A673 (cell line): Measurements from ENCODE around the gene TLR9. TPM values are rescaled to one million over a fixed set of nuclear protein-coding genes. Genes with fewer than 3 reads are reported as not detected.

ENCODE experiments used
- BruUV-seq: library from RNA; stranded (reverse); fragments of 400-500 nt; replicated peaks from 2 replicates; lab custom pipeline; 2021; lab: Mats Ljungman, UMichigan
- CTCF ChIA-PET: fragments of 300-600 bp; sonication (Branson Sonifier 250); formaldehyde crosslinking; loops from one replicate; lab custom pipeline; 2022; ENCODE audit warnings: antibody characterized with exemption; lab: Charles Lee
- POLR2A ChIA-PET: fragments of 300-600 bp; sonication (Branson Sonifier 250); formaldehyde crosslinking; loops from one replicate; lab custom pipeline; 2022; ENCODE audit warnings: antibody characterized with exemption; ENCODE audit not compliant: low non-redundant PET; lab: Charles Lee
- DNase-seq: peaks from one replicate; pipeline ENCODE4 v3.0.0-alpha.2; 2015; ENCODE audit warnings: low spot score
- H3K27ac ChIP-seq: fragments of 200-600 bp; sonication (generic); 2 replicates; pipeline ENCODE4 v1.5.1; 2016; ENCODE audit warnings: mixed run types, low read depth, mild to moderate bottlenecking, mixed read lengths, antibody characterized with exemption, low read length; ENCODE audit not compliant: poor library complexity, severe bottlenecking
- H3K27me3 ChIP-seq: fragments of 200-600 bp; sonication (generic); replicated peaks from 2 replicates; pipeline ENCODE4 v1.6.1; 2017; ENCODE audit warnings: mixed run types, low read depth, mild to moderate bottlenecking, mixed read lengths, antibody characterized with exemption, low read length; ENCODE audit not compliant: insufficient read depth, poor library complexity
- H3K36me3 ChIP-seq: fragments of 200-600 bp; sonication (generic); 2 replicates; pipeline ENCODE4 v1.6.1; 2016; ENCODE audit warnings: mixed run types, mild to moderate bottlenecking, mixed read lengths, antibody characterized with exemption, low read length; ENCODE audit not compliant: insufficient read depth, poor library complexity, severe bottlenecking
- H3K4me1 ChIP-seq: fragments of 200-600 bp; sonication (generic); 2 replicates; pipeline ENCODE4 v1.6.1; 2017; ENCODE audit warnings: mixed run types, mild to moderate bottlenecking, mixed read lengths, antibody characterized with exemption, low read length; ENCODE audit not compliant: insufficient read depth, poor library complexity, severe bottlenecking
- H3K4me3 ChIP-seq: fragments of 200-600 bp; sonication (generic); 2 replicates; pipeline ENCODE4 v1.5.1; 2016; ENCODE audit warnings: low read depth, mixed run types, mild to moderate bottlenecking, mixed read lengths, low read length; ENCODE audit not compliant: poor library complexity, severe bottlenecking
- H3K9me3 ChIP-seq: fragments of 200-600 bp; sonication (generic); 2 replicates; pipeline ENCODE4 v1.6.1; 2016; ENCODE audit warnings: mixed run types, low read depth, mild to moderate bottlenecking, mixed read lengths, antibody characterized with exemption, low read length; ENCODE audit not compliant: poor library complexity, severe bottlenecking
- EZH2 ChIP-seq: fragments of 200-600 bp; sonication (generic); IDR thresholded peaks from 2 replicates; pipeline ENCODE4 v1.6.1; 2017; ENCODE audit warnings: borderline replicate concordance, low read depth, mild to moderate bottlenecking, mixed read lengths, antibody characterized with exemption, low read length; ENCODE audit not compliant: poor library complexity, severe bottlenecking
- intact Hi-C: fragments of 100-400 bp; cut with micrococcal nuclease; formaldehyde crosslinking; loops from one replicate; pipeline ENCODE4 v1.10.0; 2022; ENCODE audit not compliant: unreplicated experiment
- total RNA-seq: library from RNA; stranded (reverse); gene quantifications from 2 replicates; pipeline ENCODE4 v1.2.3, GENCODE V29; 2021
- TF ChIP-seq, protein P1 (sequence below): fragments of 300-800, 200-600 bp; sonication (generic); conservative IDR thresholded peaks from 2 replicates; pipeline ENCODE4 v1.5.1; 2017; ENCODE audit warnings: low read depth, mild to moderate bottlenecking, antibody characterized with exemption, low read length, moderate library complexity, mixed read lengths

TLR9 gene
- total RNA-seq, 1 experiment from 2014 or later, result not detected

DNA sequence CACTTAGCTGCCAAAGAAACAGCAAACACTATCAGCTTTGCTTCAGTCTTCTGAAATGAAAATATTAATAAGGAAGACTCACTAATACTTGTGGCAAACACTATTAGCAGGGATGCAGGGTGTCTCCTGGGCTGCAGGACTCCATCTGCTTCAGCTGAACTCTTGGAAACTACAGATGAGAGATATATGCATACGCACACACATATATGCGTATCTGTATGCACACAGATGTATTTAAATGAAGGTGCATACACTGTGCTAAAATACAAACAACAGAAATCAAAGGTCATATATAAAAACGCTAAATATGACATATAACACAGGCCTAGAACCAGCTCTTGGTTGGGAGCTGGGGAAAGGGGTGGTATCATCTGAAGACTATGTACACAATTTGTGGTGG lies 30.7 kb upstream of the TLR9 start:
- intact Hi-C loops, result no loop called here
- BruUV-seq, result no TSS peak
- no peak for TF ChIP-seq EZH2
- TF ChIP-seq, protein P1, sequence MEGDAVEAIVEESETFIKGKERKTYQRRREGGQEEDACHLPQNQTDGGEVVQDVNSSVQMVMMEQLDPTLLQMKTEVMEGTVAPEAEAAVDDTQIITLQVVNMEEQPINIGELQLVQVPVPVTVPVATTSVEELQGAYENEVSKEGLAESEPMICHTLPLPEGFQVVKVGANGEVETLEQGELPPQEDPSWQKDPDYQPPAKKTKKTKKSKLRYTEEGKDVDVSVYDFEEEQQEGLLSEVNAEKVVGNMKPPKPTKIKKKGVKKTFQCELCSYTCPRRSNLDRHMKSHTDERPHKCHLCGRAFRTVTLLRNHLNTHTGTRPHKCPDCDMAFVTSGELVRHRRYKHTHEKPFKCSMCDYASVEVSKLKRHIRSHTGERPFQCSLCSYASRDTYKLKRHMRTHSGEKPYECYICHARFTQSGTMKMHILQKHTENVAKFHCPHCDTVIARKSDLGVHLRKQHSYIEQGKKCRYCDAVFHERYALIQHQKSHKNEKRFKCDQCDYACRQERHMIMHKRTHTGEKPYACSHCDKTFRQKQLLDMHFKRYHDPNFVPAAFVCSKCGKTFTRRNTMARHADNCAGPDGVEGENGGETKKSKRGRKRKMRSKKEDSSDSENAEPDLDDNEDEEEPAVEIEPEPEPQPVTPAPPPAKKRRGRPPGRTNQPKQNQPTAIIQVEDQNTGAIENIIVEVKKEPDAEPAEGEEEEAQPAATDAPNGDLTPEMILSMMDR, result no peak
- H3K27me3 ChIP-seq, result no peaks in the 10 kb centered on the region
- ChIA-PET CTCF (no interaction called here), POLR2A (no interaction called here)
- H3K36me3 ChIP-seq, result peaks cover 48% of the 10 kb centered on the region
- no peak for DNase-seq
- H3K27ac ChIP-seq, result no peak overlapping the region
- no peaks in the 10 kb centered on the region for H3K9me3 ChIP-seq
- H3K4me1 ChIP-seq, result no peaks in the 10 kb centered on the region
- no peak overlapping the region for H3K4me3 ChIP-seq

DNA sequence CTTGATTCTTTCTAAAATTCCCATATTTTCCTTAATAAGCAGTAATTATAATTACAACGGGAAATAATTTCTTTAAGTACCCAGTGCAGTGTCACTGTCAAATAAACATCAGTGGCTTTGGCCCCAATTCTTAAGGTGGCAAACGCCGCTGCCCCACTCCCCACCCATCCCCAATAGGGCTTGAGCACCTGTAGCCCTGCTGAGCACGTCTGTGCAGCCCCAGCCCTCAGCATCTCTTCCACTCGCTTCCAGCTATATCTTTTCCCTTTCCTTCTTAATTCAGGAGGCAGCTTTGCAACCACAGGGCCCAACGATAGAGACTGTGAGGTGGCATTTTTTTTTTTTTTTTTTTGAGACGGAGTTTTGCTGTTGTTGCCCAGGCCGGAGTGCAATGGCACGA lies 29.2 kb upstream of the TLR9 start:
- BruUV-seq, result no TSS peak
- Histone ChIP-seq H3K9me3 (no peaks in the 10 kb centered on the region), H3K27ac (no peak overlapping the region), H3K4me1 (no peaks in the 10 kb centered on the region), H3K27me3 (no peaks in the 10 kb centered on the region), H3K4me3 (no peak overlapping the region), H3K36me3 (peaks cover 41% of the 10 kb centered on the region)
- TF ChIP-seq, protein P1, result no peak
- no peak for TF ChIP-seq EZH2
- intact Hi-C loops, result no loop called here
- ChIA-PET POLR2A (no interaction called here), CTCF (no interaction called here)
- DNase-seq, result no peak

DNA sequence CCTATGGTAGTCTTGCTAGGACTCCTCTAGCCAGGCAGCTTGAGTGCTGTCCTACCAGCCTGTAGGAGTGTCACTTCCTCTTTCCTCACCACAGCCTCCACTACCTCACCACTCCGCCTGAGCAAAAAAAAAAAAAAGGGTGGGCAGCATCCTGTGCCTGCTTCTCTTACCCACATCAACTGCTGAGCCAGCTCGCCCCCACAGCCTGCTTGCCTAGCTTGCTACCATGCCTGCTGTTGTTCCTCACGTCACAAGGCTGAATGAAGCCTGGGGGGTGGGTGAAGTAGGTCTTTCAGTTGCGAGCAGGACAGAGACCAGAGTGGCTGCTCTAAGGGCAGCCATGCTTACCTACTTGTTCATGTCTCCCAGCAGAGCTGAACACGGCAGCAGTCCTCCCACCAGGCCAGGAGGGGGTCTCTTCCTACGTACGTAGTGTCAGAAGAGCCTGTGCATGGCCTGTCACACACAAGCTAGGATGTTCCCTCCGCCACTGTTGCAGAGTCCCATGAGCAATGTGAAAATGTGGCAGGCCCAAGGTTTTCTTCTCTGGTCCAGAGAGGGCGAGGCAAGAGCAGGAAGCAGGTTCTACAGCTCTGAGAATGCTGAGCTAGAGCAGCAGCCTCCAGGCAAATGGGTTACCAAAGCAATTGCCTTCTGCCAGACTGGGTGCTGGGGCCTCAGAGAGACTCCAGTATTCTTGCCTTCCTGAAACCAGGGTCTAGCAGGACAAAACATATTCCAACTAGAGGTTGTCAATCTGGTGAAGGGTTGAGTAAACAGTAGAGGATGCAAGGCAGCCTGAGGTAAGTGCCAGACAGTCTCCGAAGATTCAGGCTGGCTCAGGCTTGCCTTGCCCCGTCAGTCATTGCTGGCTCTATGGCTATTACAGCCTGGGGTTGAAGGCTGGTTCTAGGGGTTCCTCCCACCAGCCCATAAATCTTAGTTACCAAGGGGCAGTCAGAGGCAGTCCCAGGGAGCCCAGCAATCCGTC lies 28.2 kb upstream of the TLR9 start:
- H3K36me3 ChIP-seq, result peaks cover 31% of the 10 kb centered on the region
- H3K4me1 ChIP-seq, result no peaks in the 10 kb centered on the region
- ChIA-PET CTCF (no interaction called here), POLR2A (no interaction called here)
- H3K9me3 ChIP-seq, result no peaks in the 10 kb centered on the region
- TF ChIP-seq EZH2, result no peak
- TF ChIP-seq, protein P1, result no peak
- no TSS peak for BruUV-seq
- DNase-seq, result no peak
- intact Hi-C loops, result no loop called here
- no peak overlapping the region for H3K27ac ChIP-seq
- H3K4me3 ChIP-seq, result no peak overlapping the region
- no peaks in the 10 kb centered on the region for H3K27me3 ChIP-seq
